ENCODE data around the gene MEIKIN.

The MEIKIN gene

GRCh38 chr5:131973089-131973712 is 27.7 kb upstream of the MEIKIN start:
- no peak for DNase-seq

DNA sequence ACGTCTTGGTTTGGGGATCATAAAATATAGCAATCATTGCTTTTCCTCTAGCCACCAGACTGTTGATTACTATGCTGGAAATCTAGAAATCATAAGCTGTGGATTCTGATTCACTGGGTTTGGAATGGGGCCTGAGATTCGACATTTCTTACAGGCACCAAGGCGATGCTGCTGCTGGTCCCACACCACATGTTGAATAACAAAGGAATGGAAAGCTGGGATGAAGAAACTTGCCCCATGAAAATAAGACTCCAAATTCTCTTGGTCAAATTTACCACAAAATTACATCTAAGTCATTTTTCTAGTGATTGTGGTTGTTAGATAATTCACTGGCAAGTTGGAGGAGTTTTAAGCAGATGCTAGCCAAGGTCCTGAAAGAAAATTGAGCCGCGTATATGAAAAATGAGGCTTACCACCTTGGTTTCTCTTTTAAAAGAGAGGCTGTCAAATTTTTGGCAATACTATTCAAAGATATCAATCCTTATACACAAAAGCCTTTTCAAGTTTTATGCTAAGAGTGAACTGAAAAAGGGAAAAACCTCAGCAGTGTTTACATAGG is 23.0 kb upstream of the MEIKIN start:
- no peak for DNase-seq

DNA sequence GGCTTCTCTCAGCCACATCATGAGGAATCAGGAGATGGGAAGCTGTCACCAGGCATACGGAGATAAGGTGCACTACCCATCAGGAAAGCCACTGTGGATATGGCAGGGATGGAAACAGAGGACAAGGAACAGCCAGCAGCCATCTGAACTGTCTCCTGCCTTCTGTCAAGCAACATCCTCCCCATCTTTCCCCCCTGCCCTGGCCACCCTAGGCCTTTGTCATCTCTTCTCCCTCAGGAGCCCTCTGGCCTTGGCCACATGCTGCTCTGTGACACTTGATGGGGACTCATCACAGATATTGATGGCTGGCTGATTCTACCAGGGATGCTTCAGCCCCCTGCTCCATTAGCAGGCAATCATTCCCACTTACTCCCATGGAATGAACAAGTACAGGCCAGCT is 21.1 kb upstream of the MEIKIN start:
- no peak for DNase-seq

DNA sequence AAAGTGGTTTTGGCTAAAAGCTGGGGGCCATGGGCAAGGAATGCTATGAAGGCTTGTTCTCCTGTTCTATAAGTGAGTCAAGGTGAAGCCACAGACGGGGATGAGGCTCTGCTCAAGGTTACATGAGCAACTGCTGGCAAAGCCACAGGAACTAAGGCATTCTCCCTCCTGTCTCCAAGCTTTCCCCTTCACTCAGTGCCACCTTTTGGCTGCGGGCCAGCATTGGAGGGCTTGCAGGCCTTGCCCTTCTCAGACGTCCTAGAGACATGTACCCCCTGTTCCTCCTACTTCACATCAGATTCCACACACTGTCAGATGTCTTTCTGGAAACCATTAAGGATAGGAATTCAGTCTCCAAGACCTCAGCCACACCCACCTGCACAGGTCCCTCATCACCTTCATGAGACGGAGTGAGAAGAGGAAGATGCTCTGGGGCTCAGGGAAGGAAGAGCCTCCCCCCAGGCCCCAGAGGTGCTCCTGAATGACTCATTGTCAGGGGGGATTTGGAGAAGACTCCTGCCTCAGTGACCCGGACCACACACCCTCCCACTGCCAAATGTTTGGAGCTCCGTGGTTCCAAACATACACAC is 20.5 kb upstream of the MEIKIN start:
- DNase-seq = no peak

DNA sequence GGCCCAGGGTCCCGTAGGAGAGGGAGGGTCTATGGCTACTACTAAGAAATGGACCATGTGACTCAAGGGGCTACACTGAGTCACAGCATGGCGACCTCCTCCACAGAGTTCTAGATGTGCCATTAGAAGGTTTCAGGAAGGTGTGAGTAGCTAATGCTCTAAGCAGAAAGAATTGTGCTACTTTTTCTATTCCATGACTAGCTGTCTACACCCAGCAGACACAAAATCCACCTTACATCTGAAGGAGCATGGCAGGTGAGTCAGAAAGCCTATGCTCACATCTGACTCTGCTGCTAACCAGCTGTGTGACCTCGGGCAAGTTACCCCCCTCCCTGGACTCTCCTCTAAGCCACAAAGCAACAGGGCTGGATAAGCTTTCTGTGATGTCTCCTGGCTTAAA is 14.4 kb upstream of the MEIKIN start:
- no peak for DNase-seq

DNA sequence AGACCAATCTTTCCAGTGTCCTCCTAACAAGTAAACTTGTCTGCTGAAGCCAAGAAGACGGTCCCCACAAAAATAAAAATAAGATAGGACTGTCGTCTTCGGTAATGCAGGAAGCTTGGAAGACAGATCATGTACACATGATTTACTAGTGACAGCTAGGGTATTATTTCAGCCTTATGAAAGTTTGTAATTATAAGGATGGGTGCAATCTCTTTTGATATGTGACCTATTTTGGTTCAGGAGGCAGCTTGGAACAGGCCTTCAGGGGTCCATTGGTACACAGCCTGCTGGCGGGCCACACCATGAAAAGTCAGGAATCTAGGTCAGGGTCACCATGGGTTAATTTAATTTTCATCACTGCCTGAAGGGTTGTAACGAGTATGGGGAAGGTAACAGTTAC is 13.7 kb upstream of the MEIKIN start:
- no peak for DNase-seq

DNA sequence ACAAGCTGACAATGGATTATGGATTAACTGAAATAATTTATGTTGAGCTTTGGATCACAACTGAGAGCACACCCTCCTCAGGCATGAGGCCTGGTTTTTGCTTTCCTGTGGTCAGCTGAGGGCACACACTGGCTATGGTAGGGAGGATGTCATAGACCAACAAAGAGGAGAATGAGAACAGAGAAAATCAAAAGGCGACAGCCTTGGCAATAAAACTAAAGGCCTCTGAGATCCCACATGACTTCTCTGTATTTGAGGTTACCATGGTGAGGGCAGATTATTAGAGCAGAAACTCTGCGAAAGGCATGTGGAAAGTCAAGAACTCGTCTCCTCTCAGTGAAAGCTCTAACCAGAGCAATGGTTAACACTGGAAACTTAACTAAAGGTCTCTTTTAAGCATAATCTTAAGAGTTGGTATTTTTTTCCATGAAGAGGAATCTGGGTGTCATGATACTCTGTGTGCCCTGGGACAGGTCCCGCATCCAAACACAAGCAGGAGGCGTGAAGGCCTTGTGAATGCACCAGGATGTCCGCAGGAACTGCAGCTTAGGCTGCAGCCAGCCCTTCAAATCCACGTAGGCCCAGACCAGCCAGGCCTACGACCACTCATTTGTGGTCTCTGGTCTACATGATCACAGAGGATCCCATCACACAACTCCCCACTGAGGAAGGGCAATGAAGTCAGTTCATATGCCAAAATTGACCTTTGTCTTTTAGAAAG is 12.4 kb upstream of the MEIKIN start:
- no peak for DNase-seq

GRCh38 chr5:131953969-131954368 is 8.5 kb upstream of the MEIKIN start:
- DNase-seq = no peak

GRCh38 chr5:131952301-131952857 is 6.9 kb upstream of the MEIKIN start:
- DNase-seq = no peak

- DNase-seq = no peak
These were observed 5.2 kb upstream of the MEIKIN start for GRCh38 chr5:131950706-131951105.

GRCh38 chr5:131947445-131947844 is 2.0 kb upstream of the MEIKIN start:
- DNase-seq = no peak

DNA sequence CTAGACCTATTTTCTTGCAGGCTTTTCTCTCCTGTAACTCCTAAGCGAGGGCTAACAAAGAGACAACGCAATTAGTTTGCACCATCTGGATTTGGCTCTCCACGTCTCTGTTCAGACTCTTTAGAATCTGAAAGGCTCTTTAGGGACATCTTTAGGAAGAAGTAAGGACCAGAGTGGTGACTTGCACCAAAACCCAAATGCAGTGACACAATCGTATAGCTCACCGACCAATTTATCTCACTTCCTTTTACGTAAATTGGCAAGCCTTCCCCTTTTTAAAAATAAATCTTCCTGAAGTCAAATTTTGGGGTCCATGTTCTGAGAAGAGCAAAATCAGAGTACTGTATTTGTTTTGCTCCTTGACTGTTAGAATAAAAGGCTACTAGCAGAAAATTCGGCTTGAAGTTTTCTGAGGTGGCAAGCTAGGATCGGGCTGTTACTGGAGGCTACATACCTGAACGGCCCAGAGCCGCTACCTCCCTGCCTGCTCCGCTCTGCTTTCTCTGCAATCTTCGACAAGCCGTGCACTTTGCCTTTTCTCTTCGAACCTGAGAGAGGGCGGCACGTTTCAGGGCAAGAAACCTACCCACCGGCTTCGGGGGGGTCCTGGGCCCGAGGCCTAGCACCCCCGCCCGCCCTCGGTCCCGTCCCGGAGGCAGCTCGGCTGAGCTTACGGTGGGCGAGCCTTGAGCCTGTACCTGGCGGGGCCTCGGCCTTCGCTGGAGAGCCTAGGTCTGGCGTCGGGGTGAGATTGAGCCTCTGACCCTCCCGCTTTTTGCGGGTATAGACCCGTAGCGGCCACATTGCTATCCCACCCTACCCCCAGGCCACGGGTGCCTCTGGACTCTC is 537 bp downstream of the MEIKIN start:
- DNase-seq = no peak

GRCh38 chr5:131943916-131944315 is 1.5 kb downstream of the MEIKIN start:
- DNase-seq = no peak

- no peak for DNase-seq
These were observed 3.4 kb downstream of the MEIKIN start for GRCh38 chr5:131942016-131942415.

- DNase-seq = no peak
These were observed 5.6 kb downstream of the MEIKIN start for GRCh38 chr5:131939690-131940345.

DNA sequence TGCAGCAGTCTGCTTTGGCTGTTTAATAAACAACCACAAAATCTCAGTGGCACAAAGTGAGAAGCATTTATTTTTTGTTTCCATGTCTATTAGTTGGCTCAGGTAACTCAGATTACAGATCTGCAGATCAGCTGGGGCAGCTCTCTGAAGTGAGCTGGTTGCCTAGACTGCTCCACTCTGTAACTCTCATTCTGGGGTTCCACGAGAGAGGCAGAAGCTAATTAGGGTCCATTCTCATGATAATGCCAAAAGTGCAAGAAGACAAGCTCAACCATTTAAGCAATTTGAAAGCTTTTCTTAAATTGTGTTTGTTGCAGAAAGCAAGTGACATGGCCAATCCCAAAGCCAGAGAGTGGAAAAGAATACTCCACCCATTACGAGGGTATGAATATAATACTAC is 13.2 kb downstream of the MEIKIN start:
- no peak for DNase-seq

DNA sequence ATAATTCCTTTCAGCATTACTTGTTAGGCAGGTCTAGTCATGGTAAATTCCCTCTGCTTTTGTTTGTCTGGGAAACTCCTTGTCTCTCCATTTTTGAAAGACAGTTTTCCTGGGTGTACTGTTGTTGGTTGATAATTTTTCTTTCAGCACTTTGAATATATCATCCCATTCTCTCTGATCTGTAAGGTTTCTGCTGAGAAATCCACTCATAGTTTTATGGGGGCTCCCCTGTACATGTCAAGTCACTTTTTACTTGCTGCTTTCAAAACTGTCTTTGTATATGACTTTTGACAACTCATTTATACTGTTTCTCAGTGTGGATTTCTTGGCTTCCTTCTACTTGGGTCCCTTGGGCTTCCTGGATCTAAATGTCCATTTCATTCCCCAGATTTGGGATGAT is 16.5 kb downstream of the MEIKIN start:
- no peak for DNase-seq

DNA sequence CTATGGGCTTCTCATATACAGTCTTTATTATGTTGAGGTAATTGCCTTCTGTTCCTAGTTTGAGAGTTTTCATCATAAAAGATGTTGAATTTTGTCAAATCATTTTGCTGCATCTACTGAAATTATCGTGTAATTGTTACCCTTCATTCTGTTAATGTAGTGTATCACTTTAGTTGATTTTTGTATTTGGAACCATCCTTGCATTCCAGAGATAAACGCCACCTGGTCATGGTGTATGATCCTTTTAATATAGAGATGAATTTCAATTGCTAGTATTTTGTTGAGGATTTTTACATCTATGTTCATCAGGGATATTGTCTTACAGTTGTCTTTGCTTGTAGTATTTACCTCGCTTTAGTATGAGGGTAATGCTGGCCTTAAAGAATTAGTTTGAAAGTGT is 19.3 kb downstream of the MEIKIN start:
- no peak for DNase-seq

DNA sequence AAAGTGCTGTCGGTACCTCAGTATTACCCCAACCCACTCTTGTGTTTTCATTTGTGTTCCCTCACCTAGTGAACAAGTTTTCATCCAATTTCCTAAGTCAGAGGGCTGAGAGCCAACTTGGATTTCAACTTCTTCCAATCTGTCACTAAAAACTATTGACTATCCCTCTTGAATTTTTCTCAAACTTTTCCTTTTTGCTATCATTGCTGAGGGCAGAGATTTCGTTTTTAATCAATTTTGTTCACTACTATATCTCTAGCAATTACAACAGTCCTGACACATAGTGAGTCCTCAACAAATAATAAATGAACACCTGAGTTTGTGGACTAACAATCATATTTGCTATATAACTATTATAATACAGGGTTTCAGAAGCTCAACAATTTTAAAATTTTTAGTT is 29.0 kb downstream of the MEIKIN start:
- no peak for DNase-seq

DNA sequence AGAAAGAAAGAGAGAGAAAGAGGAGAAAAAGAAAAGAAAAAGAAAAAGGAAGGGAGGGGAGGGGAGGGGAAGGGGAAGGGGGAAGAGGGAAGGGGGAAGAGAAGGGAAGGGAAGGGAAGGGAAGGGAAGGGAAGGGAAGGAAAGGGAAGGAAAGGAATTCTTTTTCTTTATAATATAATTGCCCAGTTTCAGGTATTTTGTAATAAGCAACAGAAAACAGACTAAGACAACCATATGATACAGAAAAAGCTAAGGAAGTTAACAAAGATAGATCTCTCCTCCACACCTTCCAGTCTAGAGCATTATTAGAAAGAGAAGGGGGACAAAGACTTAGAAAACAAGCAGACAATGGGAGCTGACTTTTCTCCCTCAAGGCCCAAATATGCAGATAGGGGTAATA is 31.0 kb downstream of the MEIKIN start:
- no peak for DNase-seq

- DNase-seq = no peak
These were observed 31.9 kb downstream of the MEIKIN start for GRCh38 chr5:131913603-131914002.

DNA sequence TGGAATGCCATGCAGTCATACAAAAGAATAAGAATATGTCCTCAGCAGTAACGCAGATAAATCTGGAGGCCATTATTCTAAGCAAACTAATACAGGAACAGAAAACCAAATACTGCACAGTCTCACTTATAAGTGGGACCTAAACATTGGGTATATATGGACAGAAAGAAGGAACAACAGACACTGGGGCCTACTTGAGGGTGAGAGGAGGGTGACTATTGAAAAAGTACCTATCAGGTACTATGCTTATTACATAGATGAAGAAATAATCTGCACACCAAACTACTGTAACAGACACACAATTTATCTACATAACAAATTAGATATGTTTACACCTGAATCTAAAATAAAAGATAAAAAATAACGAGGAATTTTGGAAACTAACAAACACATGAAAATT is 38.8 kb downstream of the MEIKIN start:
- no peak for DNase-seq

Data from stimulated activated CD8-positive, alpha-beta memory T cell treated with anti-CD3 and anti-CD28 coated beads, Interleukin-4, amount 100 ng/mL, for 48 hours (primary cell).